GM19025 (cell line): ENCODE data around the gene UBE4B.
"Not testable (repeated sequence)": the region's sequence is repeated elsewhere in the genome, so short reads cannot be mapped to it uniquely, and the experiment has no call there.

Source experiments
- ATAC-seq: cut with Tn5 transposase; IDR thresholded peaks from one replicate; pipeline ENCODE4 v1.9.1; 2021; ENCODE audit warnings: mild to moderate bottlenecking, low read depth, moderate library complexity; ENCODE audit not compliant: unreplicated experiment

The UBE4B gene

DNA sequence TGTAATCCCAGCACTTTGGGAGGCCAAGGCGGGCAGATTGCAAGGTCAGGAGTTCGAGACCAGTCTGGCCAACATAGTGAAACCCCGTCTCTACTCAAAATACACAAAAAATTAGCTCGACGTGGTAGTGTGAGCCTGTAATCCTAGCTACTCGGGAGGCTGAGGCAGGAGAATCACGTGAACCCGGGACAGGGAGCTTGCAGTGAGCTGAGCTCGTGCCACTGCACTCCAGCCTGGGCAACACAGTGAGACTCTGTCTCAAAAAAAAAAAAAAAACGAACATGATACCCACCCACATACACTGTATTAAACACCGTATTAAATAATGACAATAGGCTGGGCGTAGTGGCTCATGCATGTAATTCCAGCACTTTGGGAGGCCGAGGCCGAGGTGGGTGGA, 172.4 kb downstream of the UBE4B start:
- not testable (repeated sequence) for ATAC-seq

DNA sequence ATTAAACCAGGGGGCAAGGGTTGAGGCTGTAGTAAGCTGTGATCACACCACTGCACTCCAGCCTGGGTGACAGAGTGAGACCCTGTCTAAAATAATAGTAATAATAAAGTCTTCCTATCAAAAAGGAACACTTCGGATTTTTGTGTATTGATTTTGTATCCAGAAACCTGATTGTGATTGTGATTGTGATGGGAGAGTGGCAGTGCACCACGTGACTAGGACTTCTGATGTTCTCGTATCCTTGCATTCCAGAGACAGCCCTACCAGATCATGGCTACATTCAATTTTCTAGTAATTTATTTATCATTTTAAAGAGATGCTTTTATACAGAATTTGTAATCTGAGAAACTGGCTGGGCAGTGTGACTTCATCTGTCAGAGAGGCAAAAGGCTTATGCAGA, 175.1 kb downstream of the UBE4B start:
- no peak for ATAC-seq

DNA sequence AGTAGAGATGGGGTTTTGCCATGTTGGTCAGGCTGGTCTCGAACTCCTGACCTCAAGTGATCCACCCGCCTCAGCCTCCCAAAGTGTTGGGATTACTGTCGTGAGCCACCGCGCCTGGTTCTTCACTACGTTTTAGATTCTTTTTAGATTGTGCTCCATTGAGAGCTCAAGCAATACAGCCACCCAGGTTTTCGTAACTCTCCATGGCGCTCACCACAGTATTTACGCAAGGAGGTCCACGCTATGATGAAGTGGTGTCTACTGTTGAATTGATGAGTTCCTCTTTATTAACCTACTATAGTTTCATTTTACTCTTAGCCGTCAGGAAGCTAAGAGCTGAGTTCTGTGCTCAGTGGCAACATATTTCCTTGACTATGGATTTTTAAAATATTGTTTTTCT, 175.8 kb downstream of the UBE4B start:
- ATAC-seq: no peak

DNA sequence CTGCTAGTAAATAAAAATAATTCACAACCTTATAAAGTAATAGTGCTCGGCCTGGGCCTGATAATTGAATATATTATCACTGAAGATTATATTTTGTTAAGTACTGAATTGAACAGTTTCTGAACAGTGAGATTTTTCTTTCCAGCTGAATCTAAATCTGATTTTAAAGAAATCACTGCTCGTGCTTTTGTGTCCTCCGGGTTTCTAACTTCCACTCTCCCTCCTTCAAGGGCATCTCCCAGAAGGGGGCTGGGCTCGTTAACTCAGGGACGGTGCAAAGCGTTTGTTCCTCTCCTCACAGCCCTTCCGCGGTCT, 176.8 kb downstream of the UBE4B start:
- no peak for ATAC-seq

DNA sequence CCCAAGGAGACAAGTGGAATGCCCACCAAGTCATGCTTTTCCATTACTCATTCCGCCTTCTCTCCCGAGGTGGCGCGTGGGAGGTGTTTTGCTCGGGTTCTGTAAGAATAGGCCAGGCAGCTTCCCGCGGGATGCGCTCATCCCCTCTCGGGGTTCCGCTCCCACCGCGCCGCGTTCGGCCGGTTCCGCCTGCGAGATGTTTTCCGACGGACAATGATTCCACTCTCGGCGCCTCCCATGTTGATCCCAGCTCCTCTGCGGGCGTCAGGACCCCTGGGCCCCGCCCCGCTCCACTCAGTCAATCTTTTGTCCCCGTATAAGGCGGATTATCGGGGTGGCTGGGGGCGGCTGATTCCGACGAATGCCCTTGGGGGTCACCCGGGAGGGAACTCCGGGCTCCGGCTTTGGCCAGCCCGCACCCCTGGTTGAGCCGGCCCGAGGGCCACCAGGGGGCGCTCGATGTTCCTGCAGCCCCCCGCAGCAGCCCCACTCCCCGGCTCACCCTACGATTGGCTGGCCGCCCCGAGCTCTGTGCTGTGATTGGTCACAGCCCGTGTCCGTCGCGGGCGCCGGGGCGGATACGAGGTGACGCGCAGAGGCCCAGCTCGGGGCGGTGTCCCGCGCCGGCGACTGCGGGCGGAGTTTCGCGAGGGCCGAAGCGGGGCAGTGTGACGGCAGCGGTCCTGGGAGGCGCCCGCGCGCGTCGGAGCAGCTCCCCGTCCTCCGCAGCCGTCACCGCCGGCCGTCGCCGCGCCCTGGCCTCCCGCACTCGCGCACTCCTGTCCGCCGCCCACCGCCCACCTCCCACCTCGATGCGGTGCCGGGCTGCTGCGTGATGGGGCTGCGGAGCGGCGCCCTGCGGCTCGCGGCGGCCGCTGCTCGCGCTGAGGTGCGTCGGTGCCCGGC, 177.4 kb downstream of the UBE4B start, which contains the start of gene KIF1B:
TSS of gene KIF1B (plus strand) at position 666 of the 906 bp plus-strand sequence. CDS start 21,759 bp downstream, outside the sequence.
- ATAC-seq: peak; percentile 99

DNA sequence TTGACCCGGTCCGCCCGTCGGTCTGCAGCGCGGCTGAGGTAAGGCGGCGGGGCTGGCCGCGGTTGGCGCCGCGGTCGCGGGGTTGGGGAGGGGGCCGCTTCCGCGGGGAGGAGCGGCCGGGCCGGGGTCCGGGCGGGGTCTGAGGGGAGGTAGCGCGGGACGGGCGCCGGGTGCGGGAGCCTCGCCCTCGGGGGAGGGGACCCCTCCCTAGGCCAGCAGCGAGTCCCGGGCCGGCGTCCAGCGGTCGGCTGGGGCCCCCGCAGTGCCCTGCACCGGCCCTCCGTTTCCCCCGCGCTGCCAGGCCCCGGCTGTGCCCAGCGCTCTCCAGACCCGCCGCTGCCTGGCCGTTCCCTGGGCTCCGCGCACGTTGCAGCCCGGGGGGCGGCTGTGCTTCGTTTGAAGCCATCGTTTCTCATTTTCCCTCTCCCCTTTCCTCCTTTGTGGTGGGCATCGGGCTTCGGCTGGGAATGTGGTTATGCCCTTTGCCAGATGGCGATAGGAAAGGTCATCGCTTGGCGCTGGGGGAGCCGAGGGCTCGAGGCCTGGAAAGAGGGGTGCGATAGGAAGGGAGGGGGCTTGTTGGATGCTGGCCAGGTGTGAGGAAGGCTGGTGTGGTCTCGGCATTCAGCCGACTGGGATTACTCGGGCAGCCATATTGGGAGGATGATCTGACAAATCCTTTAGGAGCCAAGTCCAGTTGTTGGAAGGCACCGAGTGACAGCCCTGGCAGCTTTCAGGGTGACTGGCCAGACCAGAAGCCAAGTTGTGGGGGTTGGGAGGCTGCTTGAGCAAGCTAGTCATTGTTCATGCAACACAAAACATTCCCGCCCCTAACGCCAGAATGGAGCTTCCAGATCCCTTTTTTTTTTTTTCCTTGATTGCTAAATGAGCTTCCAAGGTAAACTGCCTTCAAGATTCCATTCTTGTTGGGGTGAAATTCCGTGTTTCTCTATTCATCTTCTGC, 178.4 kb downstream of the UBE4B start:
- ATAC-seq: peak; percentile 4

DNA sequence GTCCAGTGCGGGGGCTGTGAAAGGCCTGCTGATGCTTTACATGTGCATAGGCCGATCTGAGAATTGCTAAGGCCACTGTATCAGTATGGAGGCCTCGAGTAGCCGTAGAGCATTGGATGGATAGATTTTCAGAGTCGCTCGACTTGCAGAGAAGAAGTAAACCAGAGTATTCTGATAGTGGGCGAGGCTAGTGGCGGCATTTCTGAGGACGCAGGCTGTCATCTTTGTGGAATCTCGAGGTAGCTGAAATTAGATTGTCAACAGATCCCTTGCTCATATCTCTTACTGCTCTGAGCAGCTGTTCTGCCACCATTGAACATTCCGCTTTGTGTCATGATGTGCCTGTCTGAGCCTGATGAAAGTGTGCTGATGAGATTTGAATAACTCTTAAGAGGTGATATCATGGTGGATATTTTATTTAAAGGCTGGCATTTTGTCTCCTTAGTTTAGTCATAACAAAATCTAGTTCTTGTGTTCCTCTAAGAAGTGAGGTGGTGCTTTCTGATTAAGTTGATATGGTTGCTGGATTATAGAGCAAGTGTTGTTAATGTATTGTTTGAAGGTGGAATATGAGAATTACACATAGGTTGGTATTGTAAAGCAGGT, 179.2 kb downstream of the UBE4B start:
- no peak for ATAC-seq

DNA sequence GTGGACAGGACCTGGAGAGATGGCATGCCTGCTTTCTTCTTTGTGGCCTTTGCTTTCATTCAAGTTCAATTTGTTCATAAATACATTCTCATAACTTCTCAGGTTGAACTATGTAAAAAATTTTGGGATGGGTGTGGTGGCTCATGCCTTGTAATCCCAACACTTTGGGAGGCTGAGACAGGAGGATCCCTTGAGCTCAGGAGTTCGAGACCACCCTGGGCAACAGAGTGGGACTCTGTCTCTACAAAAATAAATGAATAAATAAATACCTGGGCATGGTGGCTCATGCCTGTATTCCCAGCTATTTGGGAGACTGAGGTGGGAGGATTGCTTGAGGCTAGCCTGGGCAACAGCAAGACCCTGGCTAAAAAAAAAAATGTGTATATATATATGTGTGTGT, 179.7 kb downstream of the UBE4B start:
- no peak for ATAC-seq

DNA sequence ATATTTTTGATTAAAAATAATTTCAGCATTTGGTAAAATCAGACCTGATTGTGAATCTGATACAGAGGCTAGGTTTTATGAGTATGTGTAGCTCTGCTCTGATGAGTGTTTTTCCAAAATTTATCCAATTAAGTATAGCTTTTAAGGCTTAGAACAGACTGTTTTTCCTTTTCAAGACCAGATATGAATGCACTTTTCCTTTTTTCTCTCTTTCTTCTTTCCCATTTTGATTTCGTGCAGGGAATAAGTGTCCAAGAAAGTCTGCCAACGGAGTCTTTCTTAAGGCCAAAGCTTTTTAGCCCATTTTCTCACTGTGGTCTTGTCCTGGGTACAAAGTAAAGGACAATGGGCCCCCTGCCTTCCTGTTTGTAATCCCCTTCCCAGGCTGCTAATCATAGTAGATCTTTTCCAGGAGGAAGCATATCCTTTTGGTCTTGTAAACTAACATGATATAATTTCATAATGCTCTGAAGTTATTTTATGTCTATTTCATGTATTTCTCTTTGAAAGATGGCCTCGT, 180.5 kb downstream of the UBE4B start:
- no peak for ATAC-seq

DNA sequence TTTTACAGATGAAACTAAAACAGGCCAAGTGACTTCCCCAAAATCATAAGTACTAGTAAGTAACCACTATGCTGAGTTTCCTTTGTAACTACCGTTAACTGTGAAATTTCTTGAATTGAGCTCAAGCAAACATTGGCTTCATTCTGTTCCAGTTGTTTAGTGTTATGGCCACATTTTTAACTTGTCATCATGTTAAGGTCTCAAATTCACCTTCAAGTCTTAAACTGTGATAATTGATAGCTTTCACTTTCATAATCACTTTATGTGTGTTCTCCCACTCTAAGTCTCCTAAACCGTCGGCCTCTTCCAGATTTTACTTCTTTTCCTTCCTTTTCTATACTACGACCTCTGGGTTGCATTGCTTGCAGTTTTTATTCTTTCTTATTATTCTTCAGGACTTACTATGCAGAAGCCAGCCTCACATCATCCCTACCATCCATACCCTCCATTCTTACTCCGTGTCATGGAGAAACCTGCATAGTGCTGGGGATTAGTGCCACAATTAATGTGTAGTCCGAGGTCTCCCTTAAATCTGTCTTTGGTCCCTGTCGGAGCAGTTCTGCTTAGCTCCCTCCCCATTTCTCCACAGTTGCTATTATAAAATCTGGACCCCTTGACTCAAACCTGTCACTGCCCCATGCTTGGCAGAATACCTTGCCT, 183.5 kb downstream of the UBE4B start:
- ATAC-seq: no peak

DNA sequence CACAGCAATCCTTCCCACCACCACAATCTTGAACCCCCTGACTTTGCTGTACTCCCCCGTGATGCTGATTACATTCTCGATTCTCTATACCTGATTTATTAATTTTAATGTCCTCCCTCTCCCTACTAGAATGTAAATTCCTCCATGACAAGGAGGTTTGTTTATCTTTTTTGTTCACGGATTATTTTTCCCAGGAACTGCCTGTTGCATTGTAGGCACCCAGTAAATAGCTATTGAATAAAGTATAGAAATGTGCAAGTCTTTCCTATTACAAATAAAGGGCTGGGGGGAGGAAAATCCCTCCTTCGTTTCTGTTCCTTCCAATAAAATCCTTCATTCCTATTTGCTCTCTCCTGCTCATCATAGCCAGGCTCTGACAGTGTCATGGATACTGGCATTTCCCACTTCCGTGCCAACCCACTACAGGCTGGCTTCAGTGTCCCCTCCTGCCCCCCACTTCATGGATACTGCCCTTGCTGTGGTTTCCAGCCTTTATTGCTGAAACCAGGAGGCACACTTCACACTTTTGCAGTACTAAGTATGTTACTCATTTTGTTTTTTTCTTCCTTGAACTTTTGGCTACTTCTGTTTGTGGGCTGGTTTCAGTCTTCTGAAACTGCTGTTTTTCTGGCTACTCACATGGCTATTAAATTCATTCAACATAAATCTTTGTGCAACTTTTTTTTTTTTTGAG, 185.1 kb downstream of the UBE4B start:
- ATAC-seq: no peak

DNA sequence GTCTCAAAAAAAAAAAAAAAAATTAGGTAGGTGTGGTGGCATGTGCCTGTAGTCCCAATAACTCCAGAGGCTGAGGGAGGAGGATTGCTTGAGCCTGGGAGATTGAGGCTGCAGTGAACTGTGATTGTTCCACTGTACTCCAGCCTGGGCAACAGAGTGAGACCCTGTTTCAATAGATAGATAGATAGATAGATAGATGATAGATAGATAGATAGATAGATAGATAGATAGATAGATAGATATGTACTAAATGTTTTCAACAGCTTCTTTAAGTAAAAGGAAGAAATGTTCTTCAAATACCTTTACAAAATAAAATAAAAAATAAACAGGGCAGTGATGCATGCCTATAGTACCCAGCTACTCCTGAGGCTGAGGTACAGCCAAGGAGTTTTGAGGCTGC, 187.4 kb downstream of the UBE4B start:
- no peak for ATAC-seq

DNA sequence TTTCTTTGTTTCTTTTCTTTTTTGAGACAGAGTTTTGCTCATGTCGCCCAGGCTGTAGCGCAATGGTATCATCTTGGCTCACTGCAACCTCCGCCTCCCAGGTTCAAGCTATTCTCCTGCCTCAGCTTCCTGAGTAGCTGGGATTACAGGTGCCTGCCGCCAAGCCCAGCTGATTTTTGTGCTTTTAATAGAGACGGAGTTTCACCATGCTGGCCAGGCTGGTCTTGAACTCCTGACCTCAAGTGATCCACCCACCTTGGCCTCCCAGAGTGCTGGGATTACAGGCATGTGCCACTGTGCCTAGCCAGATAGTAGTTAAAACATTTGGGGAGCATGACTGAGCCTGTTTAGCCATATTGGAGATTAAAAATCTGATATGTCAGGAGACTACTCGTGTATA, 187.9 kb downstream of the UBE4B start:
- ATAC-seq: not testable (repeated sequence)

DNA sequence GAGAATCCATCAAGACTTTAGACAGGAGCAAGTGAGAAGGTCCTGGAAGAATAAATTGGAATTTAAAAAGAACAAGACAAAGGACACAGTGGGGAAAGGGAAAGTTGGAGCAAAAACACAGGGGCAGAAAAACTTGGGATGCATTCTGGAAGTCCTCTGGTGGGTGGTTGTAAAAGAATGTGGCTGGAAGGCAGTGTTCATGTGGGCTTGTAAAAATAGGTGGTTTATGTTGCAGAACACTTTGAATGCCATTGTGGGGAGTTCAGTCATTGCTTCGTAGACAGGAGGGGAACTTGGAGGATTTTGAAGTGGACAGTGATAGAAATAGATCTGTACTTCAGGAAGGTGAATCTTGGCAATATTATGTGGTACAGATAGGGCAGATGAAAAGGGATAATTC, 192.8 kb downstream of the UBE4B start:
- ATAC-seq: no peak

DNA sequence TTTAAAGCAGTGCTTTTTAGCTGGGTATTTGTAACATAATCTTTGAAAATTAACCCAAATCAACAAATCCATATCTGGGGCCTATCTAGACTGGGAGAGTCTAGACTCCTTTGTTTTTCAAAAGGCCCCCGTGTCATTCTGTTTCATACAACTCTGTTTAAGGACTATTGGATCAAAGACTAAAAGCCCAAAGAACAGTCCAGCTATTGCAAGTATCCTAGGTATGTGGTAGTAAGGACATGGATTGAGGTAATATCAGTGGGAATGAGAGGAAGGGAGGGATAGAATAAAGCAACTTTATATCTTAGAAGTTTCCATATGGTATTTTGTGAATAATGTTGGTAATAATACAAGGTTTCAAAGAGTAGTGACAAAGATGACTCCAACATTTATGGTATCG, 195.8 kb downstream of the UBE4B start:
- ATAC-seq: no peak

DNA sequence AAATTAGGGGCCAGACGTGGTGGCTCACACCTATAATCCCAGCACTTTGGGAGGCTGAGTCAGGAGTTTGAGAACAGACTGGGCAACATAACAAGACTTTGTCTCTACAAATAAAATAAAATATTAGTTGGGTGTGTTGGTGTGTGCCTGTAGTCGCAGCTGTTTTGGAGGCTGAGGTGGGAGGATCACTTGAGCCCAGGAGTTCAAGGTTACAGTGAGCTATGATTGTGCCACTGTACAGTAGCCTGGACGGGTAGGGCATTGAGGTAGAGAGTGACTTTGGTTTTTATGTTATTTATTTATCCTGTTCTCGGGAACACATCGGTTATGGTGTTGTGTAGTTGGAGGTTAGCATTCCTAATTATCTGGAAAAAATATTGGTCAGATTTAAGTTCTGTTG, 197.1 kb downstream of the UBE4B start:
- no peak for ATAC-seq
